HG03439 (cell line): ENCODE measurements around the gene SFXN1.
"Not testable (repeated sequence)": the region's sequence is repeated elsewhere in the genome, so short reads cannot be mapped to it uniquely, and the experiment has no call there.

ENCODE experiments used
- ATAC-seq: cut with Tn5 transposase; IDR thresholded peaks from one replicate; pipeline ENCODE4 v1.9.1; 2021; ENCODE audit warnings: mild to moderate bottlenecking, moderate library complexity; ENCODE audit not compliant: unreplicated experiment

The SFXN1 gene

DNA sequence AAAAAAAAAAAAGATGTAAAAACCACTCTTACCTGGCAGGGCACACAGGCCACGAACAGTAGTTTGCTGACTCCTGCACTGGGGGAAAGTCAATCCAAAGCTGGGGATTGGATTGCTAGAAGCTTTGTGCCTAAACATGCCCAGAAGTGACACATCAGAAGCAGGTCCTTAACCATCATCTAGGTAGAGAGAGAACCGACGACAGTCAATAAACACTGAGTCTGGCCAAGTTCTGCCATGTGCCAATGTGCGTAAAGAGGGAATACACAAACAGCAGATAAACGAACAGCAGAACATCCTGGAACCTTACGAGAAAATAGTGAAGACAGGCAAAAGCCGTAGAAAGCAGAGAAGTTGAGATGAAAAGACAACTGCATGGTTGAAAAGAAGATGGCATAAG, 14.9 kb downstream of the SFXN1 start:
- ATAC-seq = no peak

DNA sequence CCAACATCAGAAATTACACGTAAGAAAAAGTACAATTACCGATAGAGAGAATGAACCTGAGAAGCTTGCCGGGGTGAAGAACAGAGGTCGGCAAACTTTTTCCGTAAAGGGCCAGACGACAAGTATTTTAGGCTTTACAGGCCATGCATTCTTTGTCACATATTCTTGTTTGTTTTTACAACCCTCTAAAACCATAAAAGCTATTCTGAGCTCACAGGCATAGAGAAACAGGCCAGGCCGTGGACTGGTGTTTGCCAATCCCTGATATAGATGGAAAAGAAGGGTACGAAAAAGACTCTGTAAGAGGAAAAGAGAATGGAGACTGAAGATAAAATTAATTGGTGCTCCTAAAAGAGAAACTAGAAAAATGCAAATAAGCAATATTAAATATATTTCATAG, 15.4 kb downstream of the SFXN1 start:
- ATAC-seq = no peak

DNA sequence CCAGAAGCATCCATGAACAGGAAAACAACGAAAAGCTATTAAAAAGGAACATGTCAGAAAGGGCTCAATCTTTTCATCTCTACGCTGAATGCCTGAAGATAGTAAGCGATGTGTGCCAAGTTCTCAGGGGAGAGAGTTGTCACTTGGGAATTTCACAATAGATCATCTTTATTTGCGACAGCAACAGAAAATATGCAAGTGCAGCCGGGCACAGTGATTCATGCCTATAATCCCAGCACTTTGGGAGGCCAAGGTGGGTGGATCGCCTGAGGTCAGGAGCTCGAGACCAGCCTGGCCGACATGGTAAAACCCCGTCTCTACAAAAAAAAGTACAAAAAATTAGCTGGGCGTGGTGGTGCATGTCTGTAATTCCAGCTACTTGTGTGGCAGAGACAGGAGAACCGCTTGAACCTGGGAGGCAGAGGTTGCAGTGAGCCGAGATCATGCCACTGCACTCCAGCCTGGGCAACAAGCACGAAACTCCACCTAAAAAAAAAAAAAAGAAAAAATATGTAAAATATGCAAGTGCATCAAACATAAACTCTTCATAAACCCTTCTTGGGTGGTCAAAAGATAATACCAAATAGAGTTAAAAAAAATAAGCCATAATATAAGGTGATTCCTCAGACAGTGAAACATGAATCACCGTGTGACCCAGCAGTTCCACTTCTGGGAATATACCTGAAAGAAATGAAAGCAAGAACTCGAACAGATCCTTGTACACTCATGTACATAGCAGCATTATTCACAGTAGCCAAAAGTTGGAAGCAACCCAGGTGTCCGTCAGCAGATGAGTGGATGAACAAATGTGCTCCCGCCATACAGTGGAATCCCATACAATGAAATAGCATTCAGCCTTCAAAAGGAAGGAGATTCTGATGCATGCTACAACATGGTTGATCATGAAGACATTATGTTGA, 16.2 kb downstream of the SFXN1 start:
- ATAC-seq = no peak

DNA sequence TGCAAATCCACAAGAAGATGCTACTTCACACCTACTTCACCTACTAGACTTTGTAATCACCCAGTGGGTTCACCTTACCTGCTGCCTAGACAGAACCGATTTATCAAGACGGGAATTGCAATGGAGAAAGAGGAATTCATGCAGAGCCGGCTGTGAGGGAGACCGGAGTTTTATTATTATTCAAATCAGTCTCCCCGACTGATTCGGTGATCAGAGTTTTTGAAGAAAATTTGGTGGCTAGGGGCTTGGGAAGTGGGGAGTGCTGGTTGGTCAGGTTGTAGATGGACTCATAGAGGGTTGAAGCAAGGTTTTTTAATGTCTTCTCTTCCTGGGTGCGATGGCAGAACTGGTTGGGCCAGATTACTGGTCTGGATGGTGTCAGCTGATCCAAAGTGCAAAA, 23.4 kb downstream of the SFXN1 start:
- ATAC-seq = no peak

DNA sequence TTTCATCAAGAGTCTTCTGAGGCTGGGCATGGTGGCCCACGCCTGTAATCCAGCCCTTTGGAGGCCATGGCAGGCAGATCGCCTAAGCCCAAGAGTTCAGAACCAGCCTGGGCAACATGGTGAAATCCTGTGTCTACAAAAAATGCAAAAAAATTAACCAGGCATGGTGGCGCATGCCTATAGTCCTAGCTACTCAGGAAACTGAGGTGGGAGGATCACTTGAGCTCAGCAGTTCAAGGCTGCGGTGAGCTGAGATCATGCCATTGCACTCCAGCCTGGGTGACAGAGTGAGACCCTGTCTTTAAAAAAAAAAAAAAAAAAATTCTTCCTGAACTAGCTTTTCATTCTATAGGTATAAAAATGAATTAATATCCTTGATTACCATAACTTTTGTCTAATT, 29.3 kb downstream of the SFXN1 start:
- not testable (repeated sequence) for ATAC-seq

DNA sequence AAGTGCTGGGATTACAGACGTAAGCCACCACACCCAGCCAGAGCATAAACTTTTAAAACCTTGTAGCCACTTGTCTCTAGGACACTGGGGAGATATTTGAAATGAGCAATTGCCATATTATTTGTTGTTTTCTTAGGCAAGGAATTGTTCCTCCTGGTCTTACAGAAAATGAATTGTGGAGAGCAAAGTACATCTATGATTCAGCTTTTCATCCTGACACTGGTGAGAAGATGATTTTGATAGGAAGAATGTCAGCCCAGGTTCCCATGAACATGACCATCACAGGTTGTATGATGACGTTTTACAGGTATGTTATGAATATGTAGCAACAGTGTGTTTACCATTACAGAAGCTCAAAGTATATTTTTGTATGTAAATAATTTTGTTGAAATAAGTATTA, 30.5 kb downstream of the SFXN1 start:
- ATAC-seq = no peak

DNA sequence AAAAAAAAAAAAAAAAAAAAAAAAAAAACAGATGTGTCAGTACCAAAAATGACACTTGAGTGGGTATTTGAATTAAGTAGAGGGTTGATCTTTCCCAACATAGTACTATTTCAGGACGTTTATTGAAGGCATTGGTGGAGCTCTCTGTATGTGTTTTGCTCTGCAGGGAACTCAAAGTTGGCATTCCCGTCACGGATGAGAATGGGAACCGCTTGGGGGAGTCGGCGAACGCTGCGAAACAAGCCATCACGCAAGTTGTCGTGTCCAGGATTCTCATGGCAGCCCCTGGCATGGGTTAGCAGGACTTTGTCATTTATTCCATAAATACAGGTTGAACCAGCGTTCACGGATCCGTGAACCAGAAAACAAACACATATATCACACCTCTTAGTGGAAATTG, 34.9 kb downstream of the SFXN1 start:
- ATAC-seq = no peak

DNA sequence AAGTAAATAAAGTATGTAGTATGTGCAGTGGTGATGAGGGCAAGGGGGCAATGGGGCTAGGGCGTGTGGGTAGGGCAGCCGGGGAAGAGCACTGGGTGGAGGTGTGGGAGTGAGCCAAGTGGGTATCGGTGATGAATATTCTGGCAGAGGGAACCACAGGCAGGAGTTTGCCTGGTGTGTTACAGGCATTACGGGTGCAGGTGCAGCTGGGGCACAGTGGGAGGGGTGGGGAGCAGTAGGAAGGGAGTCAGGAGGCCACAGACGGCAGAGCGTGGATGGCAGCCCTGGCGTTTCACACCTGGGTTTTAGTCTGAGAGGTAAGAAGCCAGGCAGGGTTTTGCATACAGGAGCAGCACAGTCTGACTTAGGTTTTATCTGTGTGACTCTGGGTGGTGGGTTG, 35.4 kb downstream of the SFXN1 start:
- no peak for ATAC-seq

DNA sequence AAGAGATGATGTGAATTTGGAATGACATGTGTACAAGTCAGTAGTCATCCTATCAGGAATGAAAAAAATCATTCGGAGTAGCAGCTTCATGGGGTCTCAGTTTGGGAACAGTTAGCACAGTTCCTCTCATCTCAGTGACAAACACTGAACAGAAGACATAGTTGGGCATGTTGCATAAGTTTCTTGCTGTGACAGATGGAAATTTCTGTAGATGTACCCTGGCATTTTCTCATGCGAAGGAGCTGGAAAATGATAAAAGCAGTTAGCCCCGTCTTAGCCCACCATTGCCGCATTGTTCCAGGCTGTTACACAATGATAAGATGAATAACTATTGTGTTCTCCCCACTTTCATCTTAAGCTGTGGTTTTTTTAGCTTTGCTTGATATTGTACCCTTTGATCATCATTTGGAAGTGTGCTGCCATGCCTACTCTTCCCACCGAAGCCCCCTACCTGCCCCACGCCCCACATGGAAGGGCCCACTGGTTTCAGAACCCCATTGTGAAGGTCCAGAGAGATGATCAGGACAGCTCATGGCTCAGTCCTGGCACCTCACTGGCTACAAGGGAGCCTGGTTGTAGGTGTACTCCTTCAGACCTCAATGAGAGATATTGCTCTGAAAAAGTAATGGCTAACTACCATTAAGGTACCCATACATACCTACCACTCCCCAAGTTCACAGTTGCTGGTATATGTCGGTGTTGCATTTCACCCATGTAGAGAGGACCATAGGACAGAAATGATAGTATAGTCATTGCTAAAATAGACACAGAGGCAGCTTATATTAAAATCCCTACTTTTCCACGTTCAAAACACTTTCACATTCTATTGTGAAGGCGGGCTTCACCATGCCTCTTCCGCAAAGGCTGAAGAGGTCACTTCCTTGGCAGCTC, 38.8 kb downstream of the SFXN1 start:
- ATAC-seq = no peak

DNA sequence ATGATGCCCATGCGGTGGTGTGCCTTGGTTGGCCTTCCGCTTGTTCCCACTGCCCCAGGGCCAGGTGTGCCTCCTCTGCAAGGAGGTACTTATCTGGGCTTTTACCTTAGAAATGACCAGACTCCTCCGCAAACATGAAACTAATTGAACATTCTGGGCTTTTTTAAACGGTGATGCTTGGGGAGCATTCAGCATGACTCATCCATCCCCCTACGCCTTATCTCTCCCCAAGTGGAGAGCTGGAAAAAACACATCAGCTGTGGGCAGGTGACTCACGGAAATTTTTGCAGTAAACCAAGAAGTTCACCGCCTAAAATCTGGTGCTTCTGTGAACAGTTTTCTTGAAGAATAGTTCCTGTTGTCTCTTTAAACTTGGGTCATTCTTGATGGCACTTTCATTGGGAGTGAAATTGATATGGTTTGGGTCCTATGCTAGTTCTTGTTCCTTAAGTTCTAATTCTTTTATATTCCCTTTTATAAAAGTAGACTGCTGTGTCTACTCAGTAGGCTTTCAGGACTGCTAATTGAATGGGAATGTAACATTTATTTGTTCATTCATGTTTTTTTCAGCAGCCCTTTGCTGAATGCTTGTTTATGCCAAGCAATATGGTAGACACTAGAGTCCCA, 39.6 kb downstream of the SFXN1 start:
- ATAC-seq = no peak

DNA sequence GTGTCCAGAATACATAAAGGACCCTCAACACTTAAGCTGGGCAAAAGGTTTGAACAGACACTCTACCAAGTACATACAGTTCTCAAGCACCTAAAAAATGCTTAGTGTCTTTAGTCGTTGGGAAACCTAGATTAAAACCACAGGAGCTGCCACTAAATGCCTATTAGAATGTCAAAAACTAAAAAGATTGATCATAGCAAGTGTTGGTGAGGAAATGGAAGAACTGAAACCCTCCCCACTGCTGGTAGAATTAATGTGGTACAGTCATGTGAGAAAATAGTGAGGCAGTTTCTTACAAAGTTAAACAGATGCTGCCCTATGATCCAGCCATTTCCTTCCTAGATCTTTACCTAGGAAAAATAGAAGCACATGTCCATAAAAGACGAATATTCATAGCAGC, 40.6 kb downstream of the SFXN1 start:
- no peak for ATAC-seq

DNA sequence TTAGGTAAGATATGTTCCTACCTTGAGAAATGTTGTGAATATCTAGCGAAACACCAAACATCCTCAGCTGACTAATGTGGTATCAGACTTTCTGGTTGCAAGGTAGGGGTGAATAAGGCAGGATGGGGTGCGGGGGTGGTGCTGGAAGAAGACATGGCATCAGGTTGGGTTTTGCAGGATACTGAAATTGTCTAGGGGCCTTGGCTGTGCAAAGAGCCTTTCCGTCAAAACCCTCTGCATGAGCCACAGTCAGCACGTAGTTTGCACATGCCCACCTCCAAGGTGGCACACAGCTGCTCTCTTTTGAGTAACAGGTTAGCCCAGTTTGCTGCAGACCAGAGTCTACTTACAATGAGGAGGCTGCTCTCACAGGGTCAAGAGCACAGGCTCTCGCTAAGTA, 42.0 kb downstream of the SFXN1 start:
- no peak for ATAC-seq

DNA sequence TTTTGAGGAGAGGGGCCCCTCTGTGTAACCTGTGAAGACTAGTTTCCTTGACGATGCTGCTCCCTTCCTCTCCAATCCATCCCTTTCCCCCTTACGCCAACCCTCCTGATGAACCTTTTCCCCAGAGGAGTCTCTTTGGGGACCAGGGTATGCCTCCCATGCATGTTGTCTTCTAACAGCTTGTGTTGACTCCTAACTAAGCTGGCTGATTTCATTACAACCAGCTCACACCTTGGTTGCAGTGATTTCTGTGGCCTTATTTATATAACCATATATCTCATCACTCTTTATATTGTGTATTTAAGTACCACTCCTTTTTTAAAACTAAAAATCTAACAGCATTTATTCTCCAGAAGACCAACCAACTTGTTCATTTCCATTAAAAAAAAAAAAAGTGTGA, 42.5 kb downstream of the SFXN1 start:
- ATAC-seq = no peak

DNA sequence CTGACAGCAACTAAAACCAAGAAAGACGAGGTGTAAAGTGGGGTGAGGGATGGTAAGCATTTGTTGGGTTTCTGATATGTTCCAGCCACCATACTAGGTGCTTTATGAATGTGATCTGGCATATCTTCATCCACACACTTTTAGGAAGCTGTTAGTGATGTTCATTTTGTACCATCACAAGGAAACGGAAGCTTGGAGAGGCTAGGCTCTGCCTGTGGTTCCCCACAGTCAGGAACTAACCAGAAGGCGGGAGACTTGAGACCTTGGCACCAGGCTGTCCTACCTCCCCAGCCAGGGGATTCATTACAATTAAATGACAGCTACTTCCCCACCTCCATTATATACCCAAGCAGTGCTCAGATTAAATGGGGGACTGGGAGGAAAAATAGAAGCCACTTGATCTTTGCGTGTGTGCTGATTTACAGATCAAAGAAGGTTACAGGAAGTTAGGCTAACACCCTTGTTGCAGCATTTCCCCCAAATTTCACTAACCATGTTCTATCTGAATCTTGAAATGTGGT, 43.0 kb downstream of the SFXN1 start:
- no peak for ATAC-seq

DNA sequence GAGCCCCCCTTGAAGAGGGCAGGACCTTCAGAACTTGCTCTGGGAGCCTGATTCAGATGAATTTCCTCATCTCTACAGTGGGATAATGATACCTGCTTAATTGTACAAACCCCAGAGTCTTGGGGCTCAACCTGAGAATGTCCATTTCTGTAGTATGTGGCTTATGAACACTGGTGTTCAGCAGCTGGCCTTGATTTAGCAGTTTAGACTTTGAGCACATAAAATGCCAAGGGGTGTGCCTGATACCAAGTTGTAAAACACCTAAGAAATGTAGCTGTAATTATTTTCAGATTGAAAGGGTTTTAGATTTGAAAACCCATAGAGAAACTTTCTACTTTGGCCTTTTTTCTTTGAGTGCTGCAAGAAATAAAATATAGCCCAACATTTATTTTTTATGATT, 44.9 kb downstream of the SFXN1 start:
- ATAC-seq = no peak

DNA sequence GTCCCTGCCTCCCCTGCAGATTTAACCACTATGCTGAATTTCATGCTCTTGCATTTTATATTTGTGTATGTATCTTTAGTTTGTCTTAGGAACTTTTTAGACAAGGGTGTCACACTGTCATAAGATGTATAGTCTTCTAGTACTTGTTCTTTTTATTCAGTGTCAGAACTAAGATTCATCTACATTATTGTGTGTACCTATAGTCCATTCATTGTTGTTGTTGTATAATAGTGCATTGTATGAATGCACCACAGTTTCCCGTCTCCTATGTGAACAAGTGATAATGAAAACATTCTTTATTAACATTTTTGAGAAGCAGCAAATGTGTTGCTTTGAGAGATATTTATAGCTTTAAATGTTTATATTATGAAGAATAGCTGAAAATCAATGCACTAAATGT, 45.9 kb downstream of the SFXN1 start:
- no peak for ATAC-seq

DNA sequence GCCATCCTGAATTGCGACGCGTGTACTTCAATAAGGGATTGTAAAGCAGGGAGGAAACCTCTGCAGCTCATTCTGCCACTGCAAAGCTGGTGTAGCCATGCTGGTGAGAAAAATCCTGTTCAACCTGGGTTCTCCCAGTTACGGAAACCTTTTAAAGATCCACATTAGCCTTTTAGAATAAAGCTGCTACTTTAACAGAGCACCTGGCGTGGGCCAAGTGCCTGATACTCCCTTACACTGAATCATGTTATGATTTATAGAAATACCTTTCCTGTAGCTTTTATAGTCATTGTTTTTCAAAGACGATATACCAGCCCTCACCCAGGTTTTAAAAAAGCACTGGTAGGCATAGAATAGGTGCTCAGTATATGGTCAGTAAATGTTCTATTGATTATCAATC, 48.3 kb downstream of the SFXN1 start:
- ATAC-seq = no peak

DNA sequence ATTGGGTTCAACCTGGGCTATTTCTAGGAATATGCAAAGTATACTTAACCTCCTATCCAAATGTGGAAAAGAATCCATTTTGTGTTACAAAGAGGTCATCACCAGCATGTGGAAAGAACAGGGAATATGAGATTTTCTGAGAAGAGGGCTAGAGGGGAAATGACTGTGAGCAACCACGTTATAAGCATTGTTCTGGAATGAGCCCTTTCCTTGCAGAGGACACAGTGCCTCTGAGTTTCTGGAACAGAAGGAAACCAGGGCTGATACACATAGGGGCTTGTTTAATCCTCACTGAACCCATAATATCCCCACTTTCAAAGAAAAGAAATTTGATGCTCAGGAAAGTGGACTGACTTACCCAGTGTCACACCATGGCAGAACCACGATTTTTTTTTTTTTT, 53.0 kb downstream of the SFXN1 start:
- no peak for ATAC-seq

DNA sequence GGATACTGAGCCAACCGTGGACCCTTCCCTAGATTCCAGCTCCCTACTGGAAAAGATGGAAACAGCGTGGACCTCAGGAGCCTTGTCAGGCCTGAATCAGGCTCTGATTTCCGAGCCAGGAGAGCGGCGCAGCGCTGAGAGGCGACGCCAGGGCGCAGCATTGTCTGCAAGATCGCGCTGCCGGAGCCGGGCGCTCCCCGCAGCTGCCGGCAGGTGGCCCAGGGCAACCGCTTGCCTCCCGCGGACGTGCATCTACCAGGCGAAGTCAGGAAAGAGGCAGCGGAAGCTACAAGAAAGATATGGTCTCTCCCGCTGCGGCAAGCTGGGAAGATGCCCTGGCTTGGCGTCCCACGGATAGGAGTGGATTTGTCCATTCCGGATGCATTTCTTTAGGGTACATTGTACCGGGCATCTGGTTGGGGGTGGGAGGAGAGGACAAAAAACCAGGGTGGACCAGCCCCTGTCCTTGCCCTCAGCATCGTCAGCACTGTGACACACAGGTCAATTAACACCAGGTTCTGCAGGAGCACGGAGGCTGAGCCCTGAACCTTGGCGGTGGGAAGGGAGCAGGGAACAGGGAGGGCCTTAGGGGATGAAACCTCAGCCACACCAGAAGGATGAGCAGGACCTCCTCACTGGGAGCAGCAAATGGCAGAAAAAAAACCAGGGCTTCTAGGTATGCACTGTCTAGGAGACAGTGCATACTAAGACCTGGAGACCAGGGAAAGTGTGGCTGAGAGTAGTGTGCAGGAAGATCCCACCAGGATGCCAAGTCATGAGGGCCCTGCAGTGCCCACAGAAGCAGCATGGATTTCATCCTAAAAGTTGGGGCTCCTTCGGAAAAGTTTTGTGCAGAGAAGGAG, 55.9 kb downstream of the SFXN1 start:
- ATAC-seq = peak; percentile 90

DNA sequence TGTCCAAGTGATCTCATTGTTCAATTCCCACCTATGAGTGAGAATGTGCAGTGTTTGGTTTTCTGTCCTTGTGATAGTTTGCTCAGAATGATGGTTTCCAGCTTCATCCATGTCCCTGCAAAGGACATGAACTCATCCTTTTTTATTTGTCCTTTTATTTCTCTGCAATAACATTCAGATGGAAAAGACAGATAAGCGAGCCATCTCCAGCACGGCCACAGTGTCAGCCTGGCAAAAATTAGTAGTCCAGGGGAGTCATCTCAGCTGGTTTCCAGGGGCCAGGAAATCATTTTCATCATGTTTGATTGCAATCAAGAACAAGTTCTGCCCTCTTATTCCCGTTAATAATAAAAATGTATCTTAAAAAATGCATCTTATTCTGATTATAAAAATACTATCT, 57.0 kb downstream of the SFXN1 start:
- not testable (repeated sequence) for ATAC-seq
